Limb (tissue), 2 donors: Measurements from ENCODE around the gene RFX8.
"Not testable (repeated sequence)": the region's sequence is repeated elsewhere in the genome, so short reads cannot be mapped to it uniquely, and the experiment has no call there.

Experiments used
- DNase-seq, 2 donors: peaks; one replicate each; pipeline ENCODE4 v3.0.0-alpha.2; 2016; ENCODE audit errors: extremely low spot score in 2 of 2

RFX8 gene

GRCh38 chr2:101354420-101355311 lies 120.2 kb downstream of the RFX8 start:
- DNase-seq: no peak

- not testable (repeated sequence) for DNase-seq
These were observed 122.3 kb downstream of the RFX8 start for GRCh38 chr2:101352631-101353030.

GRCh38 chr2:101351207-101351606 lies 123.7 kb downstream of the RFX8 start:
- DNase-seq: no peak

GRCh38 chr2:101349893-101350662 lies 124.8 kb downstream of the RFX8 start:
- DNase-seq: no peak

- DNase-seq: no peak
These were observed 126.0 kb downstream of the RFX8 start for GRCh38 chr2:101348883-101349282.
